WTC11 (cell line): ENCODE measurements around the gene ADGRL3. TPM values are rescaled to one million over a fixed set of nuclear protein-coding genes. Genes with fewer than 3 reads are reported as not detected.
"Not testable (repeated sequence)": the region's sequence is repeated elsewhere in the genome, so short reads cannot be mapped to it uniquely, and the experiment has no call there.

Experiments
- ATAC-seq: fragments of 200-7000 bp; cut with Tn5 transposase; 2 replicates; pipeline ENCODE4 v1.10.0; 2021; ENCODE audit warnings: mild to moderate bottlenecking, moderate library complexity
- CTCF ChIA-PET: fragments of 300-600 bp; sonication (Branson Sonifier 250); formaldehyde crosslinking; loops from one replicate; lab custom pipeline; 2021; ENCODE audit warnings: antibody characterized with exemption; lab: Charles Lee
- POLR2A ChIA-PET: fragments of 350-600 bp; sonication (Branson Sonifier 250); formaldehyde crosslinking; loops from one replicate; lab custom pipeline; 2021; ENCODE audit warnings: antibody characterized with exemption; lab: Charles Lee
- DNase-seq: peaks from one replicate; pipeline ENCODE4 v3.0.0; 2021; ENCODE audit warnings: low spot score
- H3K27ac Mint-ChIP-seq: 2 replicates; pipeline ENCODE4 v1.8.0; 2021; ENCODE audit warnings: mixed read lengths
- H3K27me3 Mint-ChIP-seq: 2 replicates; pipeline ENCODE4 v1.8.0; 2021; ENCODE audit warnings: low read depth, mild to moderate bottlenecking, moderate library complexity, mixed read lengths
- H3K36me3 Mint-ChIP-seq: 2 replicates; pipeline ENCODE4 v1.8.0; 2021; ENCODE audit warnings: mixed read lengths
- H3K4me1 Mint-ChIP-seq: 2 replicates; pipeline ENCODE4 v1.8.0; 2022; ENCODE audit warnings: mixed read lengths
- H3K4me3 Mint-ChIP-seq: 2 replicates; pipeline ENCODE4 v1.8.0; 2021; ENCODE audit warnings: mild to moderate bottlenecking, moderate library complexity, mixed read lengths
- H3K9me3 Mint-ChIP-seq: 2 replicates; pipeline ENCODE4 v1.8.0; 2021; ENCODE audit warnings: mixed read lengths
- CREB1 ChIP-seq: sonication (generic); formaldehyde crosslinking; IDR thresholded peaks from 2 replicates; pipeline ENCODE4 v1.8.0; 2023; ENCODE audit warnings: mild to moderate bottlenecking, missing genetic modification reagents
- ESRRA ChIP-seq: sonication (generic); formaldehyde crosslinking; IDR thresholded peaks from 2 replicates; pipeline ENCODE4 v1.8.1; 2022; ENCODE audit warnings: mild to moderate bottlenecking, missing genetic modification reagents, borderline replicate concordance
- ETV6 ChIP-seq: sonication (generic); formaldehyde crosslinking; IDR thresholded peaks from 2 replicates; pipeline ENCODE4 v1.8.1; 2022; ENCODE audit warnings: mild to moderate bottlenecking, missing genetic modification reagents
- NFE2L1 ChIP-seq: sonication (generic); formaldehyde crosslinking; IDR thresholded peaks from 2 replicates; pipeline ENCODE4 v1.8.1; 2023; ENCODE audit warnings: missing genetic modification reagents
- NFYB ChIP-seq: sonication (generic); formaldehyde crosslinking; conservative IDR thresholded peaks from 2 replicates; pipeline ENCODE4 v1.8.0; 2022; ENCODE audit warnings: low read depth, missing genetic modification reagents
- PRRX2 ChIP-seq: fragments of 250-450 bp; sonication (Bioruptor Pico); IDR thresholded peaks from 2 replicates; pipeline ENCODE4 v1.8.0; 2021; ENCODE audit warnings: mild to moderate bottlenecking
- RORB ChIP-seq: fragments of 250-450 bp; sonication (Bioruptor Pico); IDR thresholded peaks from 2 replicates; pipeline ENCODE4 v1.9.0; 2021; ENCODE audit warnings: mild to moderate bottlenecking
- TEAD1 ChIP-seq: sonication (generic); formaldehyde crosslinking; IDR thresholded peaks from 2 replicates; pipeline ENCODE4 v1.8.0; 2022; ENCODE audit warnings: mild to moderate bottlenecking, missing genetic modification reagents
- ZNF219 ChIP-seq: sonication (generic); formaldehyde crosslinking; IDR thresholded peaks from 2 replicates; pipeline ENCODE4 v1.8.0; 2023; ENCODE audit warnings: missing genetic modification reagents, mild to moderate bottlenecking, borderline replicate concordance
- total RNA-seq: library from RNA; stranded (reverse); gene quantifications from 3 replicates; pipeline ENCODE4 v1.2.3, GENCODE V29; 2021
- TF ChIP-seq, protein P1 (sequence below): fragments of 250-450 bp; sonication (Bioruptor Pico); conservative IDR thresholded peaks from 2 replicates; pipeline ENCODE4 v1.9.0; 2021; ENCODE audit warnings: mild to moderate bottlenecking
- TF ChIP-seq, protein P2 (sequence below): fragments of 250-450 bp; sonication (Bioruptor Pico); IDR thresholded peaks from 2 replicates; pipeline ENCODE4 v1.9.0; 2021; ENCODE audit warnings: mild to moderate bottlenecking
- TF ChIP-seq, protein P3 (sequence below): sonication (generic); formaldehyde crosslinking; conservative IDR thresholded peaks from 2 replicates; pipeline ENCODE4 v1.8.1; 2022; ENCODE audit warnings: mild to moderate bottlenecking, missing genetic modification reagents
- TF ChIP-seq, protein P4 (sequence below): fragments of 250-450 bp; sonication (Bioruptor Pico); IDR thresholded peaks from 2 replicates; pipeline ENCODE4 v1.8.0; 2021; ENCODE audit warnings: mild to moderate bottlenecking
- TF ChIP-seq, protein P5 (sequence below): sonication (generic); formaldehyde crosslinking; IDR thresholded peaks from 2 replicates; pipeline ENCODE4 v1.8.1; 2023; ENCODE audit warnings: mild to moderate bottlenecking, moderate library complexity, missing genetic modification reagents
- TF ChIP-seq, protein P6 (sequence below): sonication (generic); formaldehyde crosslinking; IDR thresholded peaks from 2 replicates; pipeline ENCODE4 v1.8.1; 2023; ENCODE audit warnings: mild to moderate bottlenecking, missing genetic modification reagents, borderline replicate concordance
- TF ChIP-seq, protein P7 (sequence below): sonication (generic); formaldehyde crosslinking; IDR thresholded peaks from 2 replicates; pipeline ENCODE4 v1.8.0; 2023; ENCODE audit warnings: missing genetic modification reagents, mild to moderate bottlenecking, borderline replicate concordance

ADGRL3 gene
- total RNA-seq, 1 experiment from 2014 or later = 8.7 TPM

DNA sequence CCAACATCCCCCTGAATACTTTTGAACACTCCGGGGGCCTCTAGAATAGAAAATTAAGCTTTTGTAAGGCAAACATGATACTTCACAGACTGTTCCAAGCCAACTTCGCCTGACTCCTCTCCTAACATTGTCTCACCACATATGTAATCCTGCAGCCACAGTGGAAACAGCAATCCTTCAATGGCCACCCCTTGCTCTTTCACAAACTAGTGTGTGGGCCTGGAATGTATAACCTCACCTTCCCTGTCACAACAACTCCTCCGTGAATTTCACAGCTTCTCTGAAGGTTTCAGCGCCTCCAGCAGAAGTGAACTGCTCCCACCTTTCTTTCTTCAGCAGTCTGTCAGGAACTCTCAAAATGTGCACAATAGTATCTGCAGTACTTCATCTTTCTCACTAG lies 185.1 kb downstream of the ADGRL3 start:
- TF ChIP-seq ZNF219 (CRISPR knock-in tag) = no peak
- TF ChIP-seq, protein P1, sequence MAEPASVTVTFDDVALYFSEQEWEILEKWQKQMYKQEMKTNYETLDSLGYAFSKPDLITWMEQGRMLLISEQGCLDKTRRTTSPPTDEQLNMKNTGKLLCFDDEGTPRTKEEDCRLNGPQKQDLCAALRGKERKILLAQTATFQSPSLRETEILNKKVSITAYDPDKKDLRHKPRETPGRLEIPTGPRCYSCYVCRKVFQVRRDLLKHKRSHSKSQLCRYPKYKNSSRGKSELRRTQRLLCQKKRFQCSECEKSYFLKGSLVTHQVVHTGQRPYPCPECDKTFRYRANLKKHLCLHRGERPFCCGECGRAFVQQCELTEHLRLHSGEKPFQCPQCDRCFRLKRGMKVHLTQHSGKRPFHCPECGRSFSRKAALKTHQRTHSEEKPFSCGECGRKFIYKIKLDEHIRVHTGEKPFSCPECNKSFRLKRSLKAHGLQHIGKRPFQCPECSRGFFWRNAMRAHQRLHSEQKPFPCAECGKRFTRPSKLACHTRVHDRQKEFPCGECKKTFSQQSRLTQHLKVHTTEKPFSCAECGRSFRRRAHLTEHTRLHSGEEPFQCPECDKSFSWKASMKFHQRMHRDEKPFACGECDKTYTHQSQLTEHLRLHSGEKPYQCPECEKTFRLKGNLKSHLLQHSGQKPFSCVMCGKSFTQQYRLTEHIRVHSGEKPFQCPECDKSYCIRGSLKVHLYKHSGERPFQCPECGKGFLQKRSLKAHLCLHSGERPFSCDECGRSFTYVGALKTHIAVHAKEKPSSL (CRISPR knock-in tag) = no peak
- Mint-ChIP-seq H3K36me3 (no peaks in the 10 kb centered on the region), H3K4me1 (peaks cover 67% of the 10 kb centered on the region), H3K4me3 (no peak overlapping the region), H3K27me3 (peaks cover 17% of the 10 kb centered on the region), H3K9me3 (no peaks in the 10 kb centered on the region), H3K27ac (no peak overlapping the region)
- DNase-seq (no peak), ATAC-seq (no peak)
- CTCF ChIA-PET = no interaction called here
- POLR2A ChIA-PET = no interaction called here

DNA sequence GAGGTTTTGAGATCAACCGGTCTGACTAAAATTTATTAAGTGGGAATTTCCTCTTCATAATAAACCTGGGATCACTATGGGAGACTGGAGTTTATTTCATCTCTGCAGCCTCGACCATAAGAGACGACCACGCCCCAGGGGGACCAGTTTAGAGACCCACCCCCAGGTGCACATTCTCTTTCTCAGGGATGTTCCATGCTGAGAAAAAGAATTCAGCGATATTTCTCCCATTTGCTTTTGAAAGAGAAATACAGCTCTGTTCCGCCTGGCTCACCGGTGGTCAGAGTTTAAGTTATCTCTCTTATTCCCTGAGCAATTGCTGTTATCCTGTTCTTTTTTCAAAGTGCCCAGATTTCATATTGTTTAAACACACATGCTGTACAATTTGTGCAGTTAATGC lies 187.2 kb downstream of the ADGRL3 start:
- H3K27ac Mint-ChIP-seq, H3K9me3 Mint-ChIP-seq, CTCF ChIA-PET, POLR2A ChIA-PET, ATAC-seq, H3K36me3 Mint-ChIP-seq: not testable (repeated sequence)
- TF ChIP-seq TEAD1 (CRISPR knock-in tag) = 0 out of 2 replicates have a peak, but pooled peaks have one; percentile 22
- DNase-seq = peak; percentile 67
- H3K4me1 Mint-ChIP-seq = peaks cover 67% of the 10 kb centered on the region
- peak overlapping the region; percentile 47 for H3K4me3 Mint-ChIP-seq
- H3K27me3 Mint-ChIP-seq = peaks cover 17% of the 10 kb centered on the region

DNA sequence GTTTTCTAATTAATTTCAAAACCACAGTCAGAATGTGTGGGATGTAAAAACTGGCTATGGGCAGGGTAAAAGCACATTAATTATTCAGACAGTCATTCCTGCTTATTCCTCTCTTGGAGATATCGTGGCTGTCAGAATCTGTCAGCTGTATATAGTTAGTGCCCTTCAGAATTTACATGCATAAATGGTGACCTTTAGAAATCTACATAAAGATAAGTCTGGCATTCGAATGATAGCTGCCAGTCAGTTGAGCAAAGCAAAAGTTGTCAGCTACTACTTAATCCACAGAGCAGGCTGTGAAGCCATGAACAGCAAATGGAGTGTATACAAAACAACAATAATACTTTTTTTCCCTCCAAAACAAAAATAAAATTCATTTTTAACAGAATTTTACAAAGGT lies 189.5 kb downstream of the ADGRL3 start:
- H3K9me3 Mint-ChIP-seq = no peaks in the 10 kb centered on the region
- no peak overlapping the region for H3K27ac Mint-ChIP-seq
- no peak for DNase-seq
- H3K4me1 Mint-ChIP-seq = peaks cover 74% of the 10 kb centered on the region
- CTCF ChIA-PET = no interaction called here
- TF ChIP-seq NFYB (no peak), ESRRA (no peak), RORB (no peak), PRRX2 (CRISPR knock-in tag) (no peak), NFE2L1 (CRISPR knock-in tag) (no peak), ETV6 (CRISPR knock-in tag) (no peak), CREB1 (CRISPR knock-in tag) (no peak)
- TF ChIP-seq, protein P2, sequence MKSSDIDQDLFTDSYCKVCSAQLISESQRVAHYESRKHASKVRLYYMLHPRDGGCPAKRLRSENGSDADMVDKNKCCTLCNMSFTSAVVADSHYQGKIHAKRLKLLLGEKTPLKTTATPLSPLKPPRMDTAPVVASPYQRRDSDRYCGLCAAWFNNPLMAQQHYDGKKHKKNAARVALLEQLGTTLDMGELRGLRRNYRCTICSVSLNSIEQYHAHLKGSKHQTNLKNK = no peak
- TF ChIP-seq, protein P3, sequence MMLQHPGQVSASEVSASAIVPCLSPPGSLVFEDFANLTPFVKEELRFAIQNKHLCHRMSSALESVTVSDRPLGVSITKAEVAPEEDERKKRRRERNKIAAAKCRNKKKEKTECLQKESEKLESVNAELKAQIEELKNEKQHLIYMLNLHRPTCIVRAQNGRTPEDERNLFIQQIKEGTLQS (CRISPR knock-in tag) = no peak
- TF ChIP-seq, protein P4, sequence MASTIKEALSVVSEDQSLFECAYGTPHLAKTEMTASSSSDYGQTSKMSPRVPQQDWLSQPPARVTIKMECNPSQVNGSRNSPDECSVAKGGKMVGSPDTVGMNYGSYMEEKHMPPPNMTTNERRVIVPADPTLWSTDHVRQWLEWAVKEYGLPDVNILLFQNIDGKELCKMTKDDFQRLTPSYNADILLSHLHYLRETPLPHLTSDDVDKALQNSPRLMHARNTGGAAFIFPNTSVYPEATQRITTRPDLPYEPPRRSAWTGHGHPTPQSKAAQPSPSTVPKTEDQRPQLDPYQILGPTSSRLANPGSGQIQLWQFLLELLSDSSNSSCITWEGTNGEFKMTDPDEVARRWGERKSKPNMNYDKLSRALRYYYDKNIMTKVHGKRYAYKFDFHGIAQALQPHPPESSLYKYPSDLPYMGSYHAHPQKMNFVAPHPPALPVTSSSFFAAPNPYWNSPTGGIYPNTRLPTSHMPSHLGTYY = no peak
- TF ChIP-seq, protein P5, sequence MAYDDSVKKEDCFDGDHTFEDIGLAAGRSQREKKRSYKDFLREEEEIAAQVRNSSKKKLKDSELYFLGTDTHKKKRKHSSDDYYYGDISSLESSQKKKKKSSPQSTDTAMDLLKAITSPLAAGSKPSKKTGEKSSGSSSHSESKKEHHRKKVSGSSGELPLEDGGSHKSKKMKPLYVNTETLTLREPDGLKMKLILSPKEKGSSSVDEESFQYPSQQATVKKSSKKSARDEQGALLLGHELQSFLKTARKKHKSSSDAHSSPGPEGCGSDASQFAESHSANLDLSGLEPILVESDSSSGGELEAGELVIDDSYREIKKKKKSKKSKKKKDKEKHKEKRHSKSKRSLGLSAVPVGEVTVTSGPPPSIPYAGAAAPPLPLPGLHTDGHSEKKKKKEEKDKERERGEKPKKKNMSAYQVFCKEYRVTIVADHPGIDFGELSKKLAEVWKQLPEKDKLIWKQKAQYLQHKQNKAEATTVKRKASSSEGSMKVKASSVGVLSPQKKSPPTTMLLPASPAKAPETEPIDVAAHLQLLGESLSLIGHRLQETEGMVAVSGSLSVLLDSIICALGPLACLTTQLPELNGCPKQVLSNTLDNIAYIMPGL = no peak
- TF ChIP-seq, protein P6, sequence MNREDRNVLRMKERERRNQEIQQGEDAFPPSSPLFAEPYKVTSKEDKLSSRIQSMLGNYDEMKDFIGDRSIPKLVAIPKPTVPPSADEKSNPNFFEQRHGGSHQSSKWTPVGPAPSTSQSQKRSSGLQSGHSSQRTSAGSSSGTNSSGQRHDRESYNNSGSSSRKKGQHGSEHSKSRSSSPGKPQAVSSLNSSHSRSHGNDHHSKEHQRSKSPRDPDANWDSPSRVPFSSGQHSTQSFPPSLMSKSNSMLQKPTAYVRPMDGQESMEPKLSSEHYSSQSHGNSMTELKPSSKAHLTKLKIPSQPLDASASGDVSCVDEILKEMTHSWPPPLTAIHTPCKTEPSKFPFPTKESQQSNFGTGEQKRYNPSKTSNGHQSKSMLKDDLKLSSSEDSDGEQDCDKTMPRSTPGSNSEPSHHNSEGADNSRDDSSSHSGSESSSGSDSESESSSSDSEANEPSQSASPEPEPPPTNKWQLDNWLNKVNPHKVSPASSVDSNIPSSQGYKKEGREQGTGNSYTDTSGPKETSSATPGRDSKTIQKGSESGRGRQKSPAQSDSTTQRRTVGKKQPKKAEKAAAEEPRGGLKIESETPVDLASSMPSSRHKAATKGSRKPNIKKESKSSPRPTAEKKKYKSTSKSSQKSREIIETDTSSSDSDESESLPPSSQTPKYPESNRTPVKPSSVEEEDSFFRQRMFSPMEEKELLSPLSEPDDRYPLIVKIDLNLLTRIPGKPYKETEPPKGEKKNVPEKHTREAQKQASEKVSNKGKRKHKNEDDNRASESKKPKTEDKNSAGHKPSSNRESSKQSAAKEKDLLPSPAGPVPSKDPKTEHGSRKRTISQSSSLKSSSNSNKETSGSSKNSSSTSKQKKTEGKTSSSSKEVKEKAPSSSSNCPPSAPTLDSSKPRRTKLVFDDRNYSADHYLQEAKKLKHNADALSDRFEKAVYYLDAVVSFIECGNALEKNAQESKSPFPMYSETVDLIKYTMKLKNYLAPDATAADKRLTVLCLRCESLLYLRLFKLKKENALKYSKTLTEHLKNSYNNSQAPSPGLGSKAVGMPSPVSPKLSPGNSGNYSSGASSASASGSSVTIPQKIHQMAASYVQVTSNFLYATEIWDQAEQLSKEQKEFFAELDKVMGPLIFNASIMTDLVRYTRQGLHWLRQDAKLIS (CRISPR knock-in tag) = no peak
- TF ChIP-seq, protein P7, sequence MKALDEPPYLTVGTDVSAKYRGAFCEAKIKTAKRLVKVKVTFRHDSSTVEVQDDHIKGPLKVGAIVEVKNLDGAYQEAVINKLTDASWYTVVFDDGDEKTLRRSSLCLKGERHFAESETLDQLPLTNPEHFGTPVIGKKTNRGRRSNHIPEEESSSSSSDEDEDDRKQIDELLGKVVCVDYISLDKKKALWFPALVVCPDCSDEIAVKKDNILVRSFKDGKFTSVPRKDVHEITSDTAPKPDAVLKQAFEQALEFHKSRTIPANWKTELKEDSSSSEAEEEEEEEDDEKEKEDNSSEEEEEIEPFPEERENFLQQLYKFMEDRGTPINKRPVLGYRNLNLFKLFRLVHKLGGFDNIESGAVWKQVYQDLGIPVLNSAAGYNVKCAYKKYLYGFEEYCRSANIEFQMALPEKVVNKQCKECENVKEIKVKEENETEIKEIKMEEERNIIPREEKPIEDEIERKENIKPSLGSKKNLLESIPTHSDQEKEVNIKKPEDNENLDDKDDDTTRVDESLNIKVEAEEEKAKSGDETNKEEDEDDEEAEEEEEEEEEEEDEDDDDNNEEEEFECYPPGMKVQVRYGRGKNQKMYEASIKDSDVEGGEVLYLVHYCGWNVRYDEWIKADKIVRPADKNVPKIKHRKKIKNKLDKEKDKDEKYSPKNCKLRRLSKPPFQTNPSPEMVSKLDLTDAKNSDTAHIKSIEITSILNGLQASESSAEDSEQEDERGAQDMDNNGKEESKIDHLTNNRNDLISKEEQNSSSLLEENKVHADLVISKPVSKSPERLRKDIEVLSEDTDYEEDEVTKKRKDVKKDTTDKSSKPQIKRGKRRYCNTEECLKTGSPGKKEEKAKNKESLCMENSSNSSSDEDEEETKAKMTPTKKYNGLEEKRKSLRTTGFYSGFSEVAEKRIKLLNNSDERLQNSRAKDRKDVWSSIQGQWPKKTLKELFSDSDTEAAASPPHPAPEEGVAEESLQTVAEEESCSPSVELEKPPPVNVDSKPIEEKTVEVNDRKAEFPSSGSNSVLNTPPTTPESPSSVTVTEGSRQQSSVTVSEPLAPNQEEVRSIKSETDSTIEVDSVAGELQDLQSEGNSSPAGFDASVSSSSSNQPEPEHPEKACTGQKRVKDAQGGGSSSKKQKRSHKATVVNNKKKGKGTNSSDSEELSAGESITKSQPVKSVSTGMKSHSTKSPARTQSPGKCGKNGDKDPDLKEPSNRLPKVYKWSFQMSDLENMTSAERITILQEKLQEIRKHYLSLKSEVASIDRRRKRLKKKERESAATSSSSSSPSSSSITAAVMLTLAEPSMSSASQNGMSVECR (CRISPR knock-in tag) = no peak
- TF ChIP-seq, all 79 proteins: peak for 0
- Mint-ChIP-seq H3K36me3 (no peaks in the 10 kb centered on the region), H3K27me3 (peaks cover 17% of the 10 kb centered on the region), H3K4me3 (no peak overlapping the region)
- POLR2A ChIA-PET = no interaction called here
- ATAC-seq = no peak
